Liver (tissue), 9 donors: Measurements from ENCODE around the gene ZNF577. TPM values are rescaled to one million over a fixed set of nuclear protein-coding genes. Genes with fewer than 3 reads are reported as not detected.
A peak's percentile ranks its signal among the peaks of the same experiment; 100 is the strongest.

Experiments
- DNase-seq: peaks from one replicate; pipeline ENCODE4 v3.0.0-alpha.2; 2017; ENCODE audit warnings: low spot score
- H3K27ac ChIP-seq, 2 donors: one replicate each; pipeline ENCODE4 v1.7.0; 2013; ENCODE audit warnings: inconsistent platforms in 2 of 2, low read length in 2 of 2, control low read depth in 1 of 2, low read depth in 1 of 2, mild to moderate bottlenecking in 1 of 2
- H3K27me3 ChIP-seq, 4 donors: one replicate each; pipeline versions ENCODE4 v1.6.1 to v1.7.0; 2013; ENCODE audit warnings: low read length in 3 of 4, inconsistent platforms in 1 of 4, mild to moderate bottlenecking in 1 of 4, moderate library complexity in 1 of 4; ENCODE audit not compliant: control insufficient read depth in 4 of 4, insufficient read depth in 4 of 4
- H3K36me3 ChIP-seq, 4 donors: one replicate each; pipeline versions ENCODE4 v1.6.1 to v1.7.0; 2013; ENCODE audit warnings: low read length in 3 of 4, mild to moderate bottlenecking in 3 of 4, low read depth in 1 of 4, moderate library complexity in 1 of 4; ENCODE audit not compliant: control insufficient read depth in 4 of 4, insufficient read depth in 3 of 4
- H3K4me1 ChIP-seq, 4 donors: one replicate each; pipeline versions ENCODE4 v1.6.1 to v1.7.0; 2013; ENCODE audit warnings: low read length in 3 of 4, mild to moderate bottlenecking in 3 of 4, moderate library complexity in 1 of 4; ENCODE audit not compliant: control insufficient read depth in 4 of 4, insufficient read depth in 4 of 4
- H3K4me3 ChIP-seq, 3 donors: one replicate each; pipeline versions ENCODE4 v1.6.1 to v1.7.0; 2013; ENCODE audit warnings: low read length in 3 of 3, control low read depth in 1 of 3, low read depth in 1 of 3, mild to moderate bottlenecking in 1 of 3
- H3K9ac ChIP-seq, 2 donors: one replicate each; pipeline ENCODE4 v1.7.0; 2013; ENCODE audit warnings: low read length in 2 of 2, mild to moderate bottlenecking in 2 of 2, moderate library complexity in 2 of 2, control low read depth in 1 of 2, low read depth in 1 of 2
- H3K9me3 ChIP-seq, 4 donors: one replicate each; pipeline versions ENCODE4 v1.6.1 to v1.7.0; 2013; ENCODE audit warnings: low read length in 3 of 4; ENCODE audit not compliant: control insufficient read depth in 4 of 4
- EGR1 ChIP-seq, 2 donors: IDR thresholded peaks; 2 replicates each; pipeline ENCODE4 v1.6.1; 2016 to 2018; ENCODE audit warnings: antibody characterized with exemption in 2 of 2, low read depth in 2 of 2
- FOXA1 ChIP-seq: IDR thresholded peaks from 2 replicates; pipeline ENCODE4 v1.6.1; 2016; ENCODE audit warnings: antibody characterized with exemption
- FOXA2 ChIP-seq: IDR thresholded peaks from 2 replicates; pipeline ENCODE4 v1.6.1; 2016; ENCODE audit warnings: antibody characterized with exemption
- GABPA ChIP-seq, 2 donors: IDR thresholded peaks in 1 of 2; conservative IDR thresholded peaks in 1 of 2; 2 replicates each; pipeline ENCODE4 v1.6.1; 2016; ENCODE audit warnings: antibody characterized with exemption in 2 of 2, mild to moderate bottlenecking in 1 of 2, moderate library complexity in 1 of 2
- HNF4A ChIP-seq, 2 donors: conservative IDR thresholded peaks; 2 replicates each; pipeline ENCODE4 v1.6.1; 2016; ENCODE audit warnings: antibody characterized with exemption in 2 of 2, mild to moderate bottlenecking in 2 of 2
- HNF4G ChIP-seq: IDR thresholded peaks from 2 replicates; pipeline ENCODE4 v1.6.1; 2016; ENCODE audit warnings: antibody characterized with exemption
- JUND ChIP-seq, 2 donors: IDR thresholded peaks; 2 replicates each; pipeline ENCODE4 v1.6.1; 2016; ENCODE audit warnings: antibody characterized with exemption in 2 of 2
- NR2F2 ChIP-seq: IDR thresholded peaks from 2 replicates; pipeline ENCODE4 v1.6.1; 2016; ENCODE audit warnings: antibody characterized with exemption
- RAD21 ChIP-seq, 2 donors: IDR thresholded peaks; 2 replicates each; pipeline ENCODE4 v1.6.1; 2016; ENCODE audit warnings: antibody characterized with exemption in 2 of 2, mild to moderate bottlenecking in 2 of 2
- RXRA ChIP-seq, 2 donors: IDR thresholded peaks; 2 replicates each; pipeline ENCODE4 v1.6.1; 2017 to 2018; ENCODE audit warnings: antibody characterized with exemption in 2 of 2, mild to moderate bottlenecking in 1 of 2
- SP1 ChIP-seq: IDR thresholded peaks from 2 replicates; pipeline ENCODE4 v1.6.1; 2018; ENCODE audit warnings: antibody characterized with exemption, mild to moderate bottlenecking
- TAF1 ChIP-seq: conservative IDR thresholded peaks from 2 replicates; pipeline ENCODE4 v1.6.1; 2016; ENCODE audit warnings: antibody characterized with exemption, mild to moderate bottlenecking
- YY1 ChIP-seq: IDR thresholded peaks from 2 replicates; pipeline ENCODE4 v1.6.1; 2016; ENCODE audit warnings: antibody characterized with exemption, mild to moderate bottlenecking
- ZBTB33 ChIP-seq: IDR thresholded peaks from 2 replicates; pipeline ENCODE4 v1.6.1; 2016; ENCODE audit warnings: antibody characterized with exemption
- polyA plus RNA-seq, 2 donors: library from polyadenylated mRNA; stranded (reverse) in 1 of 2; unstranded in 1 of 2; fragments of 200-250 nt in 1 of 2; fragments of >200 nt in 1 of 2; fragmentation: Nextera tagmentation in 1 of 2; extraction: Ambion mirVana in 1 of 2; gene quantifications; one replicate each; pipeline versions ENCODE4 v1.2.1 to v1.2.3, GENCODE V29; 2013 to 2015
- total RNA-seq, 2 donors: library from RNA; depleted of rRNA; stranded (reverse); fragments of >200 nt; gene quantifications; one replicate each; pipeline ENCODE4 v1.2.3, GENCODE V29; 2014
- TF ChIP-seq, protein P1 (sequence below): IDR thresholded peaks from 2 replicates; pipeline ENCODE4 v1.6.1; 2016; ENCODE audit warnings: antibody characterized with exemption, mild to moderate bottlenecking
- TF ChIP-seq, protein P2 (sequence below): IDR thresholded peaks from 2 replicates; pipeline ENCODE4 v1.6.1; 2016; ENCODE audit warnings: antibody characterized with exemption
- TF ChIP-seq, protein P3 (sequence below): IDR thresholded peaks from 2 replicates; pipeline ENCODE4 v1.6.1; 2016; ENCODE audit warnings: antibody characterized with exemption
- TF ChIP-seq, protein P4 (sequence below): fragments of 150-350 bp; IDR thresholded peaks from 2 replicates; pipeline ENCODE4 v1.5.1; 2017; ENCODE audit warnings: improper control_type of control experiment, low read depth, low read length; ENCODE audit not compliant: missing input control
- donor health status: healthy.
- donor health status: healthy.
- donor health status: healthy.
- donor health status: healthy.
- donor health status: healthy.

Gene ZNF577
- total and polyA plus RNA-seq, 4 donors: 2.0 to 5.4 (median 2.8) TPM

DNA sequence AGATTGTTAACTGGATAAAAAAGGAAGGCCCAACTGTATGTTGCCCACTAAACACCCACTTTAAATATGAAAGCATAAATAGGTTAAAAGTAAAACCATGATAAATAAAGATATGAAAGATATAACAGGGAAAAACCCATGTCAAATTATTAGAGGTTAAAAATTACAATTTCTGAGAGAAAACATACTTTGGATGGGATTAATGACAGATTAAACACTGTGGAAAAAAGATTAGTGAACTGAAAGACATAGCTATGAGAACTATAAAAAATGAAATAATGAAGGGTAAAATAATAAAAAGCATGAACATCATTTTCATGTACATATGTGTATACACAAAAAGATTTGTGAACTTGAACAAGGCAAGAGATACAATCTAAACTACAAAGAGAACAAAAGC, 2.2 kb upstream of the ZNF577 start:
- H3K9ac ChIP-seq: no peak overlapping the region
- DNase-seq: no peak
- H3K4me1 ChIP-seq: peaks cover 0 to 3% (median under 1%) of the 10 kb centered on the region in 4 donors
- H3K9me3 ChIP-seq: peaks cover 42 to 95% (median 60%) of the 10 kb centered on the region in 4 donors
- peaks cover 19 to 61% (median 56%) of the 10 kb centered on the region in 4 donors for H3K36me3 ChIP-seq
- H3K4me3 ChIP-seq: peak overlapping the region in 1 of 3 donors; percentile 73
- TF ChIP-seq TAF1 (no peak), NR2F2 (no peak), RXRA (IDR thresholded peaks at IDR 0.05) (no peak), RAD21 (IDR thresholded peaks at IDR 0.05) (no peak), YY1 (no peak), SP1 (no peak), GABPA (IDR thresholded peaks at IDR 0.05 in 1 of 2, conservative IDR thresholded peaks at IDR 0.05 in 1 of 2) (no peak), ZBTB33 (no peak), EGR1 (IDR thresholded peaks at IDR 0.05; ENCODE audit: low read depth in 2 of 2) (no peak), FOXA1 (no peak), HNF4G (no peak), FOXA2 (no peak), HNF4A (conservative IDR thresholded peaks at IDR 0.05) (no peak), JUND (IDR thresholded peaks at IDR 0.05) (no peak)
- TF ChIP-seq, protein P1, sequence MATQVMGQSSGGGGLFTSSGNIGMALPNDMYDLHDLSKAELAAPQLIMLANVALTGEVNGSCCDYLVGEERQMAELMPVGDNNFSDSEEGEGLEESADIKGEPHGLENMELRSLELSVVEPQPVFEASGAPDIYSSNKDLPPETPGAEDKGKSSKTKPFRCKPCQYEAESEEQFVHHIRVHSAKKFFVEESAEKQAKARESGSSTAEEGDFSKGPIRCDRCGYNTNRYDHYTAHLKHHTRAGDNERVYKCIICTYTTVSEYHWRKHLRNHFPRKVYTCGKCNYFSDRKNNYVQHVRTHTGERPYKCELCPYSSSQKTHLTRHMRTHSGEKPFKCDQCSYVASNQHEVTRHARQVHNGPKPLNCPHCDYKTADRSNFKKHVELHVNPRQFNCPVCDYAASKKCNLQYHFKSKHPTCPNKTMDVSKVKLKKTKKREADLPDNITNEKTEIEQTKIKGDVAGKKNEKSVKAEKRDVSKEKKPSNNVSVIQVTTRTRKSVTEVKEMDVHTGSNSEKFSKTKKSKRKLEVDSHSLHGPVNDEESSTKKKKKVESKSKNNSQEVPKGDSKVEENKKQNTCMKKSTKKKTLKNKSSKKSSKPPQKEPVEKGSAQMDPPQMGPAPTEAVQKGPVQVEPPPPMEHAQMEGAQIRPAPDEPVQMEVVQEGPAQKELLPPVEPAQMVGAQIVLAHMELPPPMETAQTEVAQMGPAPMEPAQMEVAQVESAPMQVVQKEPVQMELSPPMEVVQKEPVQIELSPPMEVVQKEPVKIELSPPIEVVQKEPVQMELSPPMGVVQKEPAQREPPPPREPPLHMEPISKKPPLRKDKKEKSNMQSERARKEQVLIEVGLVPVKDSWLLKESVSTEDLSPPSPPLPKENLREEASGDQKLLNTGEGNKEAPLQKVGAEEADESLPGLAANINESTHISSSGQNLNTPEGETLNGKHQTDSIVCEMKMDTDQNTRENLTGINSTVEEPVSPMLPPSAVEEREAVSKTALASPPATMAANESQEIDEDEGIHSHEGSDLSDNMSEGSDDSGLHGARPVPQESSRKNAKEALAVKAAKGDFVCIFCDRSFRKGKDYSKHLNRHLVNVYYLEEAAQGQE: no peak
- TF ChIP-seq, protein P2, sequence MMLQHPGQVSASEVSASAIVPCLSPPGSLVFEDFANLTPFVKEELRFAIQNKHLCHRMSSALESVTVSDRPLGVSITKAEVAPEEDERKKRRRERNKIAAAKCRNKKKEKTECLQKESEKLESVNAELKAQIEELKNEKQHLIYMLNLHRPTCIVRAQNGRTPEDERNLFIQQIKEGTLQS: no peak
- TF ChIP-seq, protein P3, sequence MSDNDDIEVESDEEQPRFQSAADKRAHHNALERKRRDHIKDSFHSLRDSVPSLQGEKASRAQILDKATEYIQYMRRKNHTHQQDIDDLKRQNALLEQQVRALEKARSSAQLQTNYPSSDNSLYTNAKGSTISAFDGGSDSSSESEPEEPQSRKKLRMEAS: no peak
- TF ChIP-seq, protein P4, sequence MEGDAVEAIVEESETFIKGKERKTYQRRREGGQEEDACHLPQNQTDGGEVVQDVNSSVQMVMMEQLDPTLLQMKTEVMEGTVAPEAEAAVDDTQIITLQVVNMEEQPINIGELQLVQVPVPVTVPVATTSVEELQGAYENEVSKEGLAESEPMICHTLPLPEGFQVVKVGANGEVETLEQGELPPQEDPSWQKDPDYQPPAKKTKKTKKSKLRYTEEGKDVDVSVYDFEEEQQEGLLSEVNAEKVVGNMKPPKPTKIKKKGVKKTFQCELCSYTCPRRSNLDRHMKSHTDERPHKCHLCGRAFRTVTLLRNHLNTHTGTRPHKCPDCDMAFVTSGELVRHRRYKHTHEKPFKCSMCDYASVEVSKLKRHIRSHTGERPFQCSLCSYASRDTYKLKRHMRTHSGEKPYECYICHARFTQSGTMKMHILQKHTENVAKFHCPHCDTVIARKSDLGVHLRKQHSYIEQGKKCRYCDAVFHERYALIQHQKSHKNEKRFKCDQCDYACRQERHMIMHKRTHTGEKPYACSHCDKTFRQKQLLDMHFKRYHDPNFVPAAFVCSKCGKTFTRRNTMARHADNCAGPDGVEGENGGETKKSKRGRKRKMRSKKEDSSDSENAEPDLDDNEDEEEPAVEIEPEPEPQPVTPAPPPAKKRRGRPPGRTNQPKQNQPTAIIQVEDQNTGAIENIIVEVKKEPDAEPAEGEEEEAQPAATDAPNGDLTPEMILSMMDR: no peak
- H3K27me3 ChIP-seq: no peaks in the 10 kb centered on the region
- no peak overlapping the region for H3K27ac ChIP-seq
